NK-92 treated with Interleukin-12 subunit alpha and Interleukin-12 subunit beta, amount 100 ng/mL, for 24 hours (cell line): ENCODE measurements around the gene CLASP1.
"Not testable (repeated sequence)": the region's sequence is repeated elsewhere in the genome, so short reads cannot be mapped to it uniquely, and the experiment has no call there.

Experiments
- DNase-seq: peaks from one replicate; lab custom pipeline; 2025; lab: John Stamatoyannopoulos, UW

Gene CLASP1

GRCh38 chr2:121617042-121617599 lies 32.1 kb downstream of the CLASP1 start:
- DNase-seq: no peak

- DNase-seq: no peak
Measured at GRCh38 chr2:121613774-121614173, 35.5 kb downstream of the CLASP1 start.

- DNase-seq: no peak
Measured at GRCh38 chr2:121613152-121613551, 36.1 kb downstream of the CLASP1 start.

GRCh38 chr2:121611730-121612705 lies 37.2 kb downstream of the CLASP1 start:
- DNase-seq: no peak

- not testable (repeated sequence) for DNase-seq
Measured at GRCh38 chr2:121611048-121611649, 38.1 kb downstream of the CLASP1 start.

- DNase-seq: not testable (repeated sequence)
Measured at GRCh38 chr2:121610487-121610874, 38.8 kb downstream of the CLASP1 start.

- no peak for DNase-seq
Measured at GRCh38 chr2:121608967-121609366, 40.3 kb downstream of the CLASP1 start.

- DNase-seq: no peak
Measured at GRCh38 chr2:121608367-121608766, 40.9 kb downstream of the CLASP1 start.

GRCh38 chr2:121605820-121606733 lies 43.2 kb downstream of the CLASP1 start:
- DNase-seq: no peak

GRCh38 chr2:121603185-121603584 lies 46.1 kb downstream of the CLASP1 start:
- no peak for DNase-seq

- DNase-seq: no peak
Measured at GRCh38 chr2:121599963-121600651, 49.2 kb downstream of the CLASP1 start.

GRCh38 chr2:121598087-121598486 lies 51.2 kb downstream of the CLASP1 start:
- no peak for DNase-seq

- DNase-seq: no peak
Measured at GRCh38 chr2:121596221-121597080, 52.8 kb downstream of the CLASP1 start.

GRCh38 chr2:121595012-121595891 lies 54.0 kb downstream of the CLASP1 start:
- DNase-seq: no peak

GRCh38 chr2:121591199-121591598 lies 58.1 kb downstream of the CLASP1 start:
- DNase-seq: no peak

- DNase-seq: no peak
Measured at GRCh38 chr2:121588357-121588756, 60.9 kb downstream of the CLASP1 start.

- no peak for DNase-seq
Measured at GRCh38 chr2:121587131-121587530, 62.1 kb downstream of the CLASP1 start.

- DNase-seq: no peak
Measured at GRCh38 chr2:121584741-121585140, 64.5 kb downstream of the CLASP1 start.

- DNase-seq: no peak
Measured at GRCh38 chr2:121583555-121583954, 65.7 kb downstream of the CLASP1 start.
